HUES48 (cell line): Measurements from ENCODE around the gene COA3.

Source experiments
- H3K27ac ChIP-seq: one replicate; pipeline ENCODE4 v1.7.0; 2013; ENCODE audit warnings: low read depth, low read length, inconsistent platforms
- H3K27me3 ChIP-seq: 2 replicates; pipeline ENCODE4 v1.6.1; 2013; ENCODE audit warnings: mild to moderate bottlenecking, low read length; ENCODE audit not compliant: control insufficient read depth, insufficient read depth
- H3K36me3 ChIP-seq: 2 replicates; pipeline ENCODE4 v1.6.1; 2013; ENCODE audit warnings: low read length; ENCODE audit not compliant: control insufficient read depth, insufficient read depth
- H3K4me1 ChIP-seq: 2 replicates; pipeline ENCODE4 v1.6.1; 2013; ENCODE audit warnings: mild to moderate bottlenecking, low read length; ENCODE audit not compliant: control insufficient read depth, insufficient read depth
- H3K4me3 ChIP-seq: 2 replicates; pipeline ENCODE4 v1.5.1; 2013; ENCODE audit warnings: mild to moderate bottlenecking, low read depth, low read length
- H3K9ac ChIP-seq: 2 replicates; pipeline ENCODE4 v1.6.1; 2013; ENCODE audit warnings: mild to moderate bottlenecking, low read depth, low read length, moderate library complexity
- H3K9me3 ChIP-seq: 2 replicates; pipeline ENCODE4 v1.6.1; 2013; ENCODE audit warnings: low read length; ENCODE audit not compliant: control insufficient read depth, insufficient read depth

Gene COA3

GRCh38 chr17:42766124-42766523, 32.4 kb downstream of the COA3 start:
- H3K4me3 ChIP-seq: no peak overlapping the region

GRCh38 chr17:42761638-42762037, 36.9 kb downstream of the COA3 start:
- peaks cover 10% of the 10 kb centered on the region for H3K4me1 ChIP-seq
- peak overlapping the region; percentile 70; the same call in 1 of the 2 replicates for H3K4me3 ChIP-seq
- no peak overlapping the region for H3K27ac ChIP-seq
- H3K36me3 ChIP-seq: no peaks in the 10 kb centered on the region
- H3K9me3 ChIP-seq: no peaks in the 10 kb centered on the region
- H3K27me3 ChIP-seq: peaks cover 30% of the 10 kb centered on the region
- no peak overlapping the region for H3K9ac ChIP-seq

More at GRCh38 chr17:42766124-42766523, 32.4 kb downstream of the COA3 start:
- no peaks in the 10 kb centered on the region for H3K9me3 ChIP-seq
- peaks cover 6% of the 10 kb centered on the region for H3K4me1 ChIP-seq
- no peak overlapping the region for H3K9ac ChIP-seq
- no peak overlapping the region for H3K27ac ChIP-seq
- no peaks in the 10 kb centered on the region for H3K36me3 ChIP-seq
- H3K27me3 ChIP-seq: peaks cover 14% of the 10 kb centered on the region

- Histone ChIP-seq H3K27me3 (peaks cover 30% of the 10 kb centered on the region), H3K9me3 (no peaks in the 10 kb centered on the region), H3K36me3 (no peaks in the 10 kb centered on the region), H3K27ac (no peak within 1 kb of the TSS), H3K9ac (peak within 1 kb of the TSS; percentile 52; the same call in 1 of the 2 replicates), H3K4me1 (peaks cover 10% of the 10 kb centered on the region), H3K4me3 (peak within 1 kb of the TSS; percentile 70)
Observed at GRCh38 chr17:42760652-42761581, 37.6 kb downstream of the COA3 start, which contains the start of gene RAMP2. Gene RAMP2, plus strand, starts transcription at chr17:42761227. Its CDS starts 35 bp downstream, at chr17:42761262.

GRCh38 chr17:42759982-42760651, 38.4 kb downstream of the COA3 start:
- H3K4me3 ChIP-seq: peak overlapping the region; percentile 70
- no peak overlapping the region for H3K27ac ChIP-seq
- no peaks in the 10 kb centered on the region for H3K36me3 ChIP-seq
- no peaks in the 10 kb centered on the region for H3K9me3 ChIP-seq
- H3K27me3 ChIP-seq: peaks cover 30% of the 10 kb centered on the region
- no peak overlapping the region for H3K9ac ChIP-seq
- peaks cover 10% of the 10 kb centered on the region for H3K4me1 ChIP-seq

- Histone ChIP-seq H3K36me3 (no peaks in the 10 kb centered on the region), H3K9me3 (no peaks in the 10 kb centered on the region), H3K27me3 (peaks cover 4% of the 10 kb centered on the region), H3K4me1 (no peaks in the 10 kb centered on the region), H3K4me3 (no peak overlapping the region), H3K27ac (no peak overlapping the region), H3K9ac (no peak overlapping the region)
Observed at GRCh38 chr17:42754782-42755181, 43.7 kb downstream of the COA3 start.

GRCh38 chr17:42751628-42752027, 46.9 kb downstream of the COA3 start:
- no peak overlapping the region for H3K9ac ChIP-seq
- H3K4me3 ChIP-seq: no peak overlapping the region
- H3K4me1 ChIP-seq: no peaks in the 10 kb centered on the region
- no peaks in the 10 kb centered on the region for H3K9me3 ChIP-seq
- no peak overlapping the region for H3K27ac ChIP-seq
- H3K27me3 ChIP-seq: no peaks in the 10 kb centered on the region; the same call in 1 of the 2 replicates
- H3K36me3 ChIP-seq: no peaks in the 10 kb centered on the region

- no peaks in the 10 kb centered on the region for H3K9me3 ChIP-seq
- H3K4me3 ChIP-seq: no peak overlapping the region
- no peaks in the 10 kb centered on the region for H3K36me3 ChIP-seq
- H3K9ac ChIP-seq: no peak overlapping the region
- no peak overlapping the region for H3K27ac ChIP-seq
- peaks cover 5% of the 10 kb centered on the region for H3K27me3 ChIP-seq
- no peaks in the 10 kb centered on the region for H3K4me1 ChIP-seq
Observed at GRCh38 chr17:42750739-42751344, 47.7 kb downstream of the COA3 start.

GRCh38 chr17:42748908-42749798, 49.4 kb downstream of the COA3 start:
- Histone ChIP-seq H3K4me3 (no peak overlapping the region), H3K4me1 (peaks cover 2% of the 10 kb centered on the region; the same call in 1 of the 2 replicates), H3K9ac (no peak overlapping the region), H3K36me3 (no peaks in the 10 kb centered on the region), H3K27me3 (peaks cover 14% of the 10 kb centered on the region), H3K27ac (no peak overlapping the region), H3K9me3 (no peaks in the 10 kb centered on the region)

GRCh38 chr17:42748202-42748907, 50.1 kb downstream of the COA3 start:
- no peak overlapping the region for H3K9ac ChIP-seq
- no peak overlapping the region for H3K27ac ChIP-seq
- no peaks in the 10 kb centered on the region for H3K9me3 ChIP-seq
- no peaks in the 10 kb centered on the region for H3K36me3 ChIP-seq
- no peak overlapping the region for H3K4me3 ChIP-seq
- peaks cover 14% of the 10 kb centered on the region for H3K27me3 ChIP-seq
- peaks cover 9% of the 10 kb centered on the region for H3K4me1 ChIP-seq
